ENCODE results near the gene PLAC9.

The PLAC9 gene

GRCh38 chr10:80161321-80162083 is 29.0 kb downstream of the PLAC9 start:
- DNase-seq: no peak

- no peak for DNase-seq
Measured at GRCh38 chr10:80163741-80164341, 31.3 kb downstream of the PLAC9 start.

- DNase-seq: no peak
Measured at GRCh38 chr10:80164596-80164995, 32.1 kb downstream of the PLAC9 start.

- no peak for DNase-seq
Measured at GRCh38 chr10:80165173-80165572, 32.6 kb downstream of the PLAC9 start.

- DNase-seq: no peak
Measured at GRCh38 chr10:80166581-80167470, 34.3 kb downstream of the PLAC9 start.

- DNase-seq: no peak
Measured at GRCh38 chr10:80167471-80168161, 35.1 kb downstream of the PLAC9 start.

- no peak for DNase-seq
Measured at GRCh38 chr10:80168162-80168511, 35.6 kb downstream of the PLAC9 start.

- no peak for DNase-seq
Measured at GRCh38 chr10:80168679-80169380, 36.3 kb downstream of the PLAC9 start.

GRCh38 chr10:80170026-80170425 is 37.5 kb downstream of the PLAC9 start:
- no peak for DNase-seq

- no peak for DNase-seq
Measured at GRCh38 chr10:80170641-80171040, 38.1 kb downstream of the PLAC9 start.

GRCh38 chr10:80171248-80171660 is 38.7 kb downstream of the PLAC9 start:
- no peak for DNase-seq

GRCh38 chr10:80172896-80173295 is 40.4 kb downstream of the PLAC9 start:
- no peak for DNase-seq

- DNase-seq: no peak
Measured at GRCh38 chr10:80173466-80173865, 40.9 kb downstream of the PLAC9 start.

- no peak for DNase-seq
Measured at GRCh38 chr10:80174641-80175395, 42.3 kb downstream of the PLAC9 start.

GRCh38 chr10:80176526-80176925 is 44.0 kb downstream of the PLAC9 start:
- DNase-seq: no peak

- no peak for DNase-seq
Measured at GRCh38 chr10:80177781-80178636, 45.5 kb downstream of the PLAC9 start.

GRCh38 chr10:80182986-80183385 is 50.5 kb downstream of the PLAC9 start:
- no peak for DNase-seq

GRCh38 chr10:80183436-80183835 is 50.9 kb downstream of the PLAC9 start:
- DNase-seq: no peak

- DNase-seq: no peak
Measured at GRCh38 chr10:80184291-80184690, 51.8 kb downstream of the PLAC9 start.

GRCh38 chr10:80185578-80186299 is 53.2 kb downstream of the PLAC9 start:
- DNase-seq: no peak

Measured in cortex of kidney (tissue), 1 donor.